NCI-H1417 (cell line): Measurements from ENCODE around the gene RELN.

ENCODE experiments used
- DNase-seq, 3 experiments: peaks; one replicate each; lab custom pipeline; 2025; lab: John Stamatoyannopoulos, UW

RELN gene

GRCh38 chr7:103989785-103990767, 618 bp upstream of the RELN start:
- peak; percentile 14 to 88 (median 85) for DNase-seq

- DNase-seq = peak in 2 of 3 experiments; percentile 86 to 88
Measured at GRCh38 chr7:103988468-103989199, 824 bp downstream of the RELN start.

- DNase-seq = no peak
Measured at GRCh38 chr7:103987451-103987850, 2.0 kb downstream of the RELN start.

- no peak for DNase-seq
Measured at GRCh38 chr7:103985565-103986126, 3.8 kb downstream of the RELN start.

GRCh38 chr7:103984050-103984449, 5.4 kb downstream of the RELN start:
- DNase-seq = no peak

GRCh38 chr7:103983201-103983977, 6.1 kb downstream of the RELN start:
- no peak for DNase-seq

- DNase-seq = no peak
Measured at GRCh38 chr7:103981003-103981423, 8.4 kb downstream of the RELN start.

- no peak for DNase-seq
Measured at GRCh38 chr7:103972779-103973434, 16.6 kb downstream of the RELN start.

- peak in 2 of 3 experiments; percentile 29 to 62 for DNase-seq
Measured at GRCh38 chr7:103967401-103967800, 22.1 kb downstream of the RELN start.

GRCh38 chr7:103966593-103967277, 22.7 kb downstream of the RELN start:
- no peak for DNase-seq

GRCh38 chr7:103964269-103964668, 25.2 kb downstream of the RELN start:
- no peak for DNase-seq

GRCh38 chr7:103962070-103962469, 27.4 kb downstream of the RELN start:
- DNase-seq = no peak

- no peak for DNase-seq
Measured at GRCh38 chr7:103958284-103958818, 31.1 kb downstream of the RELN start.

GRCh38 chr7:103955985-103956384, 33.5 kb downstream of the RELN start:
- DNase-seq = no peak

GRCh38 chr7:103952408-103952807, 37.0 kb downstream of the RELN start:
- no peak for DNase-seq

GRCh38 chr7:103951311-103951710, 38.1 kb downstream of the RELN start:
- DNase-seq = no peak

- DNase-seq = no peak
Measured at GRCh38 chr7:103949374-103949773, 40.1 kb downstream of the RELN start.

GRCh38 chr7:103947026-103947655, 42.3 kb downstream of the RELN start:
- DNase-seq = no peak

- DNase-seq = no peak
Measured at GRCh38 chr7:103944230-103944900, 45.1 kb downstream of the RELN start.
